GM19455 (cell line): ENCODE data around the gene LMO7.
"Not testable (repeated sequence)": the region's sequence is repeated elsewhere in the genome, so short reads cannot be mapped to it uniquely, and the experiment has no call there.

Experiments
- ATAC-seq: cut with Tn5 transposase; IDR thresholded peaks from one replicate; pipeline ENCODE4 v1.9.1; 2021; ENCODE audit not compliant: unreplicated experiment

The LMO7 gene

GRCh38 chr13:75647126-75647784 lies 11.1 kb downstream of the LMO7 start:
- peak; percentile 84 for ATAC-seq

GRCh38 chr13:75648446-75648845 lies 12.3 kb downstream of the LMO7 start:
- no peak for ATAC-seq

- no peak for ATAC-seq
Measured at GRCh38 chr13:75651013-75651412, 14.9 kb downstream of the LMO7 start.

- ATAC-seq = no peak
Measured at GRCh38 chr13:75652726-75653125, 16.6 kb downstream of the LMO7 start.

DNA sequence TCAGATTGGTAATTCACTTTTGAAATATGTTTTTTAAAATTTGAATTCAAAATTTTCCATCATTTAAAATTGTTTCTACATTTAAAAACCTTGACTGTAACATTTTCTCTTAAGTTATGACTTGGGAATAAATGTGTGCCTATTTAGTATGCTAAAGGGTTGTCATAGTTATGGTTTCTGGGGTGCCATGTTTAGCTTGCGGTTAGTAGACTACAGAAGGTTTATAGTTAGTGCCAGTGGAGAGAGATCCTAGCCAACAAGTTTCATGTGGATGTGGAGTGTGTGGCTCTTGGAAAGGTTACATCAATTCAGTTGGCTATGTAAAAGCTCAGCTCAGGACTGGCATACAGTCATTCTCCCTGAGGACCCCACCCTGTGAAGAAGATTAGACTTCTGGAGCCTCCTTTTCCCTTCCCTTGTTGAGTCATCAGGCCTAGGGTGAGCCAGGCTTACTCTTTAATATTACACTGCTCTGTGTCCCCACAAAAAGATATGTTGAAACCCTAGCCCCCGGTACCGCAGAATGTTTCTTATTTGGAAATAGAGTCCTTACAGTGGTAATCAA lies 20.4 kb downstream of the LMO7 start:
- ATAC-seq = no peak

DNA sequence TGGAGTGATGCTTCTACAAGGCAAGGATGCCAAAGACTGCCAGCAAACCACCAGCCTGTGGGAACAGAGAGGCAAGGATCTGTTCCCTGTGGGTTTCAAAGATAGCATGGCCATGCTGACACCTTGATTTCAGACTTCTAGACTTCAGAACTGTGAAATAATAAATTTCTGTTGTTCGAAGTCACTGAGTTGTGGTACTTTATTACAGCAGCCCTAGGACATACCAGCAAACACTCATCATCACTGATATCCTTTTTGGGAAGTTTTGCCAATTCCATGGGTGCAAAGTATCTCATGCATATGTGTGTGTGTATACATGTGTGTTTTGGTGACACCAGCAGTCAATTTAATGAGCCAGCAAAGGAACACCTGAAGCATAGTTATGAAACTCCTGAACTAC lies 21.0 kb downstream of the LMO7 start:
- ATAC-seq = no peak

DNA sequence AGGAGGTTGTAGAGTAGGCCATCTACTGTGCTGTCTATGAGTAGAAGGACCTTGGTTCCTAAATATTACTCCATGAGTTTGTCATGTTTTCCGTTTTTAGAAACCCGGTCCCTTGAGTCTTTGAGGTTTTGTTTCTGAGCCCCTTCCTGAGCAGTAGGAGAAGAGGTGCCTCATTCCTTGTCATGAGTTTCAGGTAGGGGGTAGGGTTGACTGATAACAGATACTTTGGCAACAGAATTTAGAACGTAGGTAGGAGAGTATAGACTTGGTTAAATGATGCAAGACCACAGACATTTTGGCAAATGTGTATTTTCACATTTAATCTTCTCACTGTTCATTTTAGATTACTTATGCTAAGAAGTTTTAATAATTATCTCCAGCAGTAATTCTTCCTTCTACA lies 24.6 kb downstream of the LMO7 start:
- ATAC-seq = peak; percentile 49

GRCh38 chr13:75661443-75661842 lies 25.3 kb downstream of the LMO7 start:
- no peak for ATAC-seq

DNA sequence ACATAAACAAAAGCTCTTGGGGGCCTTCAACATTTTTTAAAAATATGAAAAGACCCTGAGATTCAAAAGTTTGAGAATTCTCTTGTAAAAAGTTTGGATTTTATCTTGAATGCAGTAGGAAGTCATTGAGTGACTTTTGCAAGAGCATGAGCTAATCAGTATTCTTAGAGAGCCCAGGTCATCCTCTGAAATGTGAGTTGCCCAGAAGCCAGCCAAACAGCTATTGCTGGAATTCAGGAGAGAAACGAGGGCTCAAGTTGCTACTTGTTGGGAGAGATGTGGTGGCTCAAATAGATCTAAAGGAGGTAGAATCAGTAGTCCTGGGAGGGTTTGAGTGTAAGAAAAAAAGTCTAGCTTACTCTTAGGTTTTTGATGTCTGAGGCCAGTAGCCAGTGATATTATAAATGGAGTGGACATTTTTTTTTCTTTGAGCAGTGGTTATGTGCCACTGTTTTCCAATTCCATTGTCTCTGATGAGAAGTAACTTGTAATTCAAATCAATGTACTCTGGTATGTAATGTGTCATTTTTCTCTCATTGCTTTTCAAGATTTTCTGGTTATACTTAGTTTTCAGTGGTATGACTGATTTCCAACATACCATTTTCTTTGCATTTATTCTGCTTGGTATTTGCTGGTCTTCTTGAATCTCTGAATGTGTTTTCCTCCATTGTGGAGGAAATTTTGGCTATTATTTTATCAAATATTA lies 30.7 kb downstream of the LMO7 start:
- ATAC-seq = no peak

GRCh38 chr13:75669706-75670105 lies 33.6 kb downstream of the LMO7 start:
- no peak for ATAC-seq

GRCh38 chr13:75670496-75670895 lies 34.4 kb downstream of the LMO7 start:
- no peak for ATAC-seq

DNA sequence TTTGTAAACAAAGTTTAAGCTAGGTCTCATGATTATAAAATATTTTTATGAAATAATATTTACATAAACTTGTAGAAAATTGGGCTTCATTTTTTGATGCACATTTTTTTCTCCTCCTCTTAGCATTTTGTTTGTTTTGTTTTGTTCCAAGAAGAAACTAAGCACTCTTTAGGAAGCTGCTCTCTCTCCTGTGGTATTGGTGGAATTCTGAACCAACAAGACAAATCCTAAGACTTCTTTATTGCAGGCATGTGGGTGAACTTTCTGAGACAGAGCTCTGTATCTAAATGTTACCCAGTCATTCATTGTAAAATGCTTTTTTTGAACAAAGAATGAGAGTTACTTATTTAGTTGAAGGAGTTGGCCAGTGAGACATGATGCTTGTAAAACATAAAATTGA lies 39.3 kb downstream of the LMO7 start:
- ATAC-seq = no peak

DNA sequence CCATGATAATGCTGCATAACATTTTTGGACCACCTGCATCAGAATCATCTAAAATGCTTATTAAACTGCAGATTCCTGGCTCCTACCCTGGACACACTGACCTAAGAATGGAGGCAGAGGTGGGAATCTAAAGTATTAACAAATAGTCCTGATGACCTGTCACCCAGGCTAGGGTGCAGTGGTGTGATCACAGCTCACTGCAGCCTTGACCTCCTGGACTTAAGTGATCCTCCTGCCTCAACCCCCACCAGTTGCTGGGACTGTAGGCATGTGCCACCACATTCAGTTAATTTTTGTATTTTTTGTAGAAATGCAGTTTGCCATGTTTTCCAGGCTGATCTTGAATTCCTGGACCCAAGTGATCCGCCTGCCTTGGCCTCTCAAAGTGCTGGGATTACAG lies 43.3 kb downstream of the LMO7 start:
- no peak for ATAC-seq

DNA sequence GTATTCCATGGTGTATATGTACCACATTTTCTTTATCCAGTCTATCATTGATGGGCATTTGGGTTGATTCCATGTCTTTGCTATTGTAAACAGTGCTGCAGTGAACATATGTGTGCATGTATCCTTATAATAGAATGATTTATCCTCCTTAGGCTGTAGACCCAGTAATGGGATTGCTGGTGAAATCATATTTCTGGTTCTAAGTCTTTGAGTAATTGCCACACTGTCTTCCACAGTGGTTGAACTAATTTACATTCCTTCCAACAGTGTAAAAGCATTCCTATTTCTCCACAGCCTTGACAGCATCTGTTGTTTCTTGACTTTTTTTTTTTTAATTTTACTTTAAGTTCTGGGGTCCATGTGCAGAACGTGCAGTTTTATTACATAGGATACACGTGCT lies 44.1 kb downstream of the LMO7 start:
- not testable (repeated sequence) for ATAC-seq

DNA sequence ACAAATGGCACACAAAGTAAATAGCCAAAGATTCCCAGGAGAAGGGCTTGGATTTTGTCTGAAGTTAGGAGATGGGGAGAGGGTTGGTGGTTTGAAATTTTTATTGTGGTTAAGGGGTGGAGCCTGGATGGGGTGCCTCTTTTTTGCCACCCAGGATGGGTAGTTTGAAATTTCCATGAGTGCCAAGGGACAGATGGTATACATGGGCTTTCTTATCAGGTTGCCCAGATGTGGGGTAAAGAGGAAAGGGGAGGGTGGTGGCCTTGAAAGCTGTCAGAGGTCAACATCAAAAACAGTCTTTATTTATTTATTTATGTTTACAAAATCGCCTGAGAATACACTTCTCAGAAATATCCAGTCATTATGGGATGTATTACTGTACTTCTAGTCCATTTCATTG lies 46.2 kb downstream of the LMO7 start:
- no peak for ATAC-seq

GRCh38 chr13:75685239-75685697 lies 49.1 kb downstream of the LMO7 start:
- ATAC-seq = no peak

- ATAC-seq = no peak
Measured at GRCh38 chr13:75687150-75687763, 51.1 kb downstream of the LMO7 start.

DNA sequence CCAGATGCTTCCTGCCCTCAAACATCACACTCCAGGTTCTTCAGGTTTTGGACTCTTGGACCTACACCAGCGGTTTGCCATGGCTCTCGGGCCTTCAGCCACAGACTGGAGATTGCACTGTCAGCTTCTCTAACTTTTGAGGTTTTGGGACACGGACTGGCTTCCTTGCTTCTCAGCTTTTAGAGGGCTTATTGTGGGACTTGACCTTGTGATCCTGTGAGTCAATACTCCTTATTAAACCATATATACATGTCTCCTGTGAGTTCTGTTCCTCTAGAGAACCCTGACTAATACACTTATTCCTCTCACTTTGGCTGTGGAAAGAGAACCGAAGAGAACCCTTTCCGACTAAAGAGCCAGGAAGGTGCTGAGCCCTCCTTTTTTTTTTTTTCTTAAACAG lies 53.6 kb downstream of the LMO7 start:
- no peak for ATAC-seq

- ATAC-seq = no peak
Measured at GRCh38 chr13:75690607-75691006, 54.5 kb downstream of the LMO7 start.

DNA sequence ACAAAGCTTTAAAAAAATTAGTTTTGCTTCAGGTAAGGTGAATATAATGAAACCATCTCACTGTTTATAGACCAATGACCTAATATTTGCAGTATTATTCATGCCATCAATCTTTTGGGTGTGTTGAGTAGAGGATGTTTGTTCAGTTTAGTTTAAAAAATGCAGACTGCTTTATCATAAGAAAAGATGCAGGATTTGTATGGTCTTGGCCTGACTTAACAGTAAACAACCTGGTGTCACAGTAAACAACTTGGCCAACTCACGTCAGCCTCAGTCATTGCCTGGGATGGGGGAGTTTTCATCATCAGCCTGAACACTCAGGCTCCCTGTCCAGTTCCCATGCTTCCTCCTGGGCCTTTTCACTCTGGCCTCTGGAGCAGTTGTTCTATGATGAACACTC lies 55.1 kb downstream of the LMO7 start:
- no peak for ATAC-seq

GRCh38 chr13:75693227-75693626 lies 57.1 kb downstream of the LMO7 start:
- ATAC-seq = no peak

- ATAC-seq = no peak
Measured at GRCh38 chr13:75694722-75695121, 58.6 kb downstream of the LMO7 start.
